SKM-1 treated with dmso at 0.1 percent for 144 hours (cell line): Measurements from ENCODE around the gene KLF15.

Source experiments
- DNase-seq: peaks from one replicate; lab custom pipeline; 2025; ENCODE audit not compliant: unreplicated experiment; lab: John Stamatoyannopoulos, UW

Gene KLF15

GRCh38 chr3:126364130-126364695 is 7.0 kb upstream of the KLF15 start:
- DNase-seq = no peak

GRCh38 chr3:126361211-126361610 is 4.0 kb upstream of the KLF15 start:
- DNase-seq = no peak

GRCh38 chr3:126360714-126361060 is 3.5 kb upstream of the KLF15 start:
- no peak for DNase-seq

- no peak for DNase-seq
Measured at GRCh38 chr3:126360046-126360713, 3.0 kb upstream of the KLF15 start.

GRCh38 chr3:126358816-126359181 is 1.6 kb upstream of the KLF15 start:
- DNase-seq = no peak

GRCh38 chr3:126358038-126358815 is 1.0 kb upstream of the KLF15 start:
- DNase-seq = no peak

- no peak for DNase-seq
Measured at GRCh38 chr3:126356373-126357264, 589 bp downstream of the KLF15 start.

- no peak for DNase-seq
Measured at GRCh38 chr3:126355777-126356372, 1.3 kb downstream of the KLF15 start.

GRCh38 chr3:126355251-126355650 is 2.0 kb downstream of the KLF15 start:
- no peak for DNase-seq

- DNase-seq = no peak
Measured at GRCh38 chr3:126354776-126355175, 2.4 kb downstream of the KLF15 start.

GRCh38 chr3:126353694-126354321 is 3.4 kb downstream of the KLF15 start:
- no peak for DNase-seq

GRCh38 chr3:126352476-126353454 is 4.4 kb downstream of the KLF15 start:
- peak; percentile 33 for DNase-seq

GRCh38 chr3:126351771-126352475 is 5.3 kb downstream of the KLF15 start:
- no peak for DNase-seq

GRCh38 chr3:126351086-126351770 is 6.0 kb downstream of the KLF15 start:
- no peak for DNase-seq

- DNase-seq = no peak
Measured at GRCh38 chr3:126350502-126351085, 6.6 kb downstream of the KLF15 start.

- DNase-seq = no peak
Measured at GRCh38 chr3:126349611-126350501, 7.4 kb downstream of the KLF15 start.

- DNase-seq = no peak
Measured at GRCh38 chr3:126349071-126349470, 8.1 kb downstream of the KLF15 start.
